Measurements from ENCODE around the gene RNF8.
"Not testable (repeated sequence)": the region's sequence is repeated elsewhere in the genome, so short reads cannot be mapped to it uniquely, and the experiment has no call there.

The RNF8 gene, protein sequence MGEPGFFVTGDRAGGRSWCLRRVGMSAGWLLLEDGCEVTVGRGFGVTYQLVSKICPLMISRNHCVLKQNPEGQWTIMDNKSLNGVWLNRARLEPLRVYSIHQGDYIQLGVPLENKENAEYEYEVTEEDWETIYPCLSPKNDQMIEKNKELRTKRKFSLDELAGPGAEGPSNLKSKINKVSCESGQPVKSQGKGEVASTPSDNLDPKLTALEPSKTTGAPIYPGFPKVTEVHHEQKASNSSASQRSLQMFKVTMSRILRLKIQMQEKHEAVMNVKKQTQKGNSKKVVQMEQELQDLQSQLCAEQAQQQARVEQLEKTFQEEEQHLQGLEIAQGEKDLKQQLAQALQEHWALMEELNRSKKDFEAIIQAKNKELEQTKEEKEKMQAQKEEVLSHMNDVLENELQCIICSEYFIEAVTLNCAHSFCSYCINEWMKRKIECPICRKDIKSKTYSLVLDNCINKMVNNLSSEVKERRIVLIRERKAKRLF

DNA sequence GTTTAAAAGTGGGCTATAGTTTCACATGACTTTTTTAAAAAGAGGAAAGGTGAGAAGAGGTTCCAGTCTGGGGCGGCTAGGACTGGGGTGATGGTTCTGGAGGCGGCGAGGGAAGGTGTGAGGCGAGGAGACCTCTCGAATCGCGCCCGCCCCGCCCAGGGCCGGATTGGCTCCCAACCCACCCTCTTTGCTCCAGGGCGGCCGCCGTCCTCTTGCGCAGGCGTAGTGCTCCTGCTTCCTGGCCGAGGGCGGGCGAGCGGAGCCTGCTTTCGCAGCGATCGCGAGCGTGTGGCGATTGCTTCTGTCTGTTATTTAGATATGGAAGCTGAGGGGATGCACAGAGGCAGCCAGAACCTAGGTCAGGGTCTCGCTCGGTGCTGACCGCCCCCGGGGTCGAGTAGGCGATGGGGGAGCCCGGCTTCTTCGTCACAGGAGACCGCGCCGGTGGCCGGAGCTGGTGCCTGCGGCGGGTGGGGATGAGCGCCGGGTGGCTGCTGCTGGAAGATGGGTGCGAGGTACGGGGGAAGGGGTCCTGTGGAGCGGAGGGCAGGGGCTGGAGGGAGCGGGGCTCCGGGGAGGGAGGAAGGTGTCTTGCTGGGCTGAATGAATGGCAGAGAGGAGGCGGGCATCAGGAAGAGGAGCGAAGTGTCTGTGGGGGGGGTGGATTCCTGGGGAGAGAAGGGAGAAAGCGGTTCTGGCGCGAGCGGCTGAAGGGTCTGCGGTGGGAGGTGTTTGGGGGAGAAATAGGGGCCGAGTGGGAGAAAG is at the start of gene RNF8:
Gene RNF8, plus strand, starts transcription at position 223 of the 765 bp plus-strand sequence. Its CDS starts 182 bp downstream, at position 405.
- DNase-seq (ENCODE audit: low read depth in 3 of 3): peak; percentile 75 to 80 (median 75)

DNA sequence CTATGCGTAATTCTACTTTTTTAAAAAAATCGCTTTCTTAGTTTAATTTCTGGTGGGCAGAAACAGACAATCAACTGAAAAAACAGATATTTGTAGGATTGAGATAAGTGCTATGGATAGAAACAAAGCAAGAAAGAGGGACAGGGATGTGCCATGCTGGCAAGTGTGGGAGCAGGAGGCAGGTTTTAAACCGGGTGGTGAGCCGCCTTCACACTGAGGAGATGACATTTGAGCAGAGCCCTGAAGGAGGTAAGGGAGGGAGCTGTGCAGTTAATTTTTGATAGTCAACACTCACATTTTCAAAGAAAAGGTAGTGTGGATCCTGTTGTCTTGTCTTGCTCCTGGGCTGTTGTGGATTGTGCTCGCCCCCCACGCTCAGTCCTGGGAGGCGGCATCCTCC is 49.0 kb upstream of the RNF8 start:
- no peak for DNase-seq (ENCODE audit: low read depth in 3 of 3)

DNA sequence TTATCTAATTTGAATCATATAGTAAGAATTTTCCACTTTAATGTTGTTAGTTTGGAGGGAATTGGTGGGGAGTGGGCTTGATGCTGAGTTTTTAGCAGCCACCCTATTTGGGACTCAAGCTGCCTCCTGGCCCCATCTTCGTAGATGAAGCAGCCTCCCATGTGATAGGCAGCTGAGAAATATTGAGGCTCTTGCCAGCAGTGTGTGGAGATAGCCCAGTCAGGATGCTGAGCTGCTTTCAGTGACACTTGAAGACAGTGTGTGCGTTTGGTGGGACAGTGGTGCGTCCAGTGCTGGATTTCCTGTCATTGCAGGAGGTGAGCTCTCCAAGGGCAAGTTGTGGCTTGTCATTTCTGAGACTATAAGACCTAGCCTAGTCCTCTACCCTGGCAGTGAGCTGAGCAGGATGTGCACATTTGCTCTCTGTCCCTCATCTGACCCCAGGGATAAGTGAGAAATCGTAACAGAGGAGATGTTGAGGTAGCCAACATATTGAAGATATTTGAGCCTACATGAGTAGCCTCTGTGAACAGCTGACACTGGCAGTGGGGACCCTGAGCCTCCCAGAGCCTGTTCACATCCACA is 47.9 kb upstream of the RNF8 start:
- no peak for DNase-seq (ENCODE audit: low read depth in 3 of 3)

DNA sequence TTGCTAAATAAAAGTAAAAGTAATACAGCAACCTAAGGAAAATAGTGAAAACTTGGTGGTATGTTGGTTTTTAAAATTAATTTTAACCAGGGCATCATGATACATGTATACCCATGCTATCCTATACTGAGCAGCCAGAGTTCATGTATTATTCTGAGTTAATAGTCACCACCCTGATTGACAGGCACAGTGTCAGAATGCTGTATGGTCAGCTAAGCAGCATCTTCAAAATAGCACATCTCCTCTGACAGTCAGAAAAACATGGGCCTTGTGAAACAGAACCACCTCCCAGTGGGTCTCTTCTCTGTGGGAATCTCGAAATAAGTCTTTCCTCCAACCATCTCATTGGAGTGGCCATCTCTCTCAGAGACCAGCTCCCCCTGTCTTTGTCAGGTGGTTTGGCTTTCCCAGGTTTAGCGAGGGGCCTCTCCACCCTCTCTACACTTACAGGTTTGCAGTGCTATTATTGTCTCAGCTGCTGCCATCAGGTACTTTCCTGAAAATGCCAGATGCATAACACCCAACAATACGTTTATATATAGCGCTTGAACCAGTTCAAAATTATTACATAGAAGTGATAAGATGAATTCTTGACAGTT is 47.1 kb upstream of the RNF8 start:
- DNase-seq (ENCODE audit: low read depth in 3 of 3): no peak

DNA sequence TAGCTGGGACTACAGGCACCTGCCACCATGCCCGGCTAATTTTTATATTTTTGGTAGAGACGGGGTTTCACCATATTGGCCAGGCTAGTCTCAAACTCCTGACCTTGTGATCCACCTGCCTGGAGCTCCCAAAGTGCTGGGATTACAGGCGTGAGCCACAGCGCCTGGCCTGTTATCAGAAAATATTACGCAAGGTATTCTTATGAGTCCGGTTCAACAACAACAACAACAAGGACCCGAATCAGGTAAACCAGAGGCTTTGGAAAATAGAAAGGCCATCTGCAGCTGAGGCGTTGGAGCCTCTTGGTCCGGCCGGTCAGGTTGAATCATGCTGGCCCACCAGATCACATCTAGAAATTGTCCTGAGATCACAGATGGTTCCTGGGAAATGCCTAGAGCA is 46.3 kb upstream of the RNF8 start:
- DNase-seq (ENCODE audit: low read depth in 3 of 3): not testable (repeated sequence)

DNA sequence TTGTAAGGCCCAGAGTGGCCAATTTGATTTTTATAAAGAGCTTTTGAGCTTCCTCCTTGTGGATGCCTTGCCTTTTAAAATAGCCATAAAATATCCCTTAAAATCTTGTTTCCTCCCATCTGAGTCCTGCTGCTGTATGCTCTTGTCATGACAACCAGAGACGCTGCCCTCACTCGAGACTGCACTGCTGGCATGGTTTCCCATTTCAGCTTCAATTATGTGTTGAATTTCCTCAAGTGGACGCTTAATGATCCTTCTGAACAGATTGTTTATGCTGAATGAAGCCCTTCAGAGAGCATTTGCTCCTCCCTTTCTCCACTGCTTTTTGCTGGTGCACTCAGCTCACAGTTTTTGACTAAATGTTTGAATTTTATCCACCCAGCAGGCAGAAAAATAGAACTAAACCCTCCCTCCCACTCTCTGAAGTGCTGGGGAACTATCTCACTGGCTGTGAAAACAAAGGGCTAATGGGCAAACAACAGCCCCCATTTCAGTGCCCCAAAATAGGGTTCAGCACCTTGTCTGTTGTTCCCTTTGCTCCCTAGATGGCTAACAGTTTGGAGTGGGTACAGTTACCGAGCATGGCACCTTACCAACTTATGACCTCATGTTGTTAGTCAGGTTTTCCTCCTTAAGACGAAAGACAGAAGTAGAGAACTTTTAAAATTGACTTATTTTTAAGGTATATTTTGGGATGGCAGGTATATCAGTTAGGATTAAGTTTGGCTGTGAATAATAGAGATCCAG is 45.5 kb upstream of the RNF8 start:
- DNase-seq (ENCODE audit: low read depth in 3 of 3): no peak

DNA sequence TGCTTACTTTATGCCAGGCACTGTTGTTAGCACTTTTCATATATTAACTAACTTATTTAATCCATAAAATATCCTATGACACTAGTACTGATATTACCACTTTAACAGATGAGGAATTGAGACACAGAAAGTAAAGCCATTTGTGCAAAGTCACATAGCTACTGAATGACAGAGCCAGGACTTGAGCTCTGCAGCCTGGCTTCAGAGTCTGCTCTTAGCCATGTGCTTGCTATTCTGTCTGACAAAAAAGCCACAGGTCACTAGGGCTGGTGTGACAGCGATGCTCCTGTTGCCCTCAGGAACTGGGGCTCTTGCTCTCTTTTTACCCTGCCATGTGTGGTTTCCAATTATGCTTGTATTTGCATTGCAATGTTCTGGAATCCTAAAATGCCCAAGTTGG is 44.7 kb upstream of the RNF8 start:
- no peak for DNase-seq (ENCODE audit: low read depth in 3 of 3)

DNA sequence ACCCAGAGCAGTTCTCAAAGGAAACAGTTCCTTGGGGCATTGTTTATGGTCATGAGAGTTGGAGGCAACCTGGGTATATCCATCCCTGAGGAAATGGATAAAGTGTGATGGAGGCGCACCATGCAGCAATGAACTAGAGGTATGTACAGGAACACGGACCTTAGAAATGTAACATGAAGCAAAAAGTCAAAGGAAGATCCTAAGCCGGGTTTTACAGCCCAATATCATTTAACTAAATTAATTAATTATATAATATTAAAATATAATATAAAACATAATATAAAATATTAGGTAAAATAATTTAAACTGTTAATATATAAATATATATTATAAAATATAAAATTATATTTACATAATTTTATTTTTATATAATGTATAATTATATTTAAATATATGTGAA is 44.1 kb upstream of the RNF8 start:
- no peak for DNase-seq (ENCODE audit: low read depth in 3 of 3)

DNA sequence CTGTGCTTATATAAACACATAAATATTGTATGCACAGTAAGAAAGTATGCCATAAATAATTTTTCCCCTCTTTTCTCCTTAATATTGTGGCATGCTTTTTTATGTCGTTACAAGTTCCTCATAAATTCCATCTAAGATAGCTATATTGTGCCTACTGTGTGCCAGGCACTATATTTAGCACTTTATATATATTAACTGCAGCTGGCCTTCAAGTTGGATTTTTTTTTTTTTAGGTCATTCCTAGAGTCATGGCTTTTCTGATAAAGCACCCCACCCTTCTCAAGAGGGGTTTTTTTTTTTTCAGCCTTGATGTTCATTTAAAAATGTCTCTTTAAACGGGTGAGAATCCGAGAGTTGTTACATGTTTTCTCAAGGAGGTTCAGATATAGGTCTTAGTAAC is 42.8 kb upstream of the RNF8 start:
- DNase-seq (ENCODE audit: low read depth in 3 of 3): no peak

DNA sequence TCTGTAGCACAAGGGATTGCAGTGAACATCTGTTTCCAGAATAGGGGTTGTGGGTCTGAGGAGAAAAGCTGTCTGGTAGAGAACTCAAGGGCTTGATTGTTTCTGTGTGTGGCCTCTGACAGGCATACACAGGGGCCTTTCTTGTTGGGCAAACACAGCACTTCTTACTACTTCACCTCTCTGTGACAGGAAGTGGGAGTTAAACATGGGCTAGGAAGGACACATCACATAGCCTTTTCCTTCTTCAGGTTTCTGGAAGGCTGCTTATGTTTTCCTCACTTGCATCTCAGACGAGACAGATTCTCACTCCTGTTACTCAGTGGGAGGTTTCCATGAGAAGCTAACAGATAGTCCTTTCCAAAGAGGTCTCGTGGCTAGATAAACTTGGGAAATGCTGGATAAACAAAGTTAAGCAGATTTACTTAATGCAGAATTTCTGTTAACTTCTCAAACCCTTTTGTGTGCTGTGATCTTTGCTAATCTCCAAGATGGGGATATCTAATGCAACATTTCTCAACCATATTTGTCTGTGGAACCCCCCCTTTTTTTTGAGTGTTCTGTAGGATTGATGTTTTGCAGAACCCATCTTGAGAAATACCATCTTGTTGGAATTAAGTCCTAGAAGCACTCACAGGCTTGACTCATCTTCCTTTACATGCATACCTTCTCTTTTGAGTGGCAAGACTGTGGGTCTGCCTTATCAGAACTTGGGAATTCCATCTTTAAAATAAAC is 41.9 kb upstream of the RNF8 start:
- no peak for DNase-seq (ENCODE audit: low read depth in 3 of 3)

DNA sequence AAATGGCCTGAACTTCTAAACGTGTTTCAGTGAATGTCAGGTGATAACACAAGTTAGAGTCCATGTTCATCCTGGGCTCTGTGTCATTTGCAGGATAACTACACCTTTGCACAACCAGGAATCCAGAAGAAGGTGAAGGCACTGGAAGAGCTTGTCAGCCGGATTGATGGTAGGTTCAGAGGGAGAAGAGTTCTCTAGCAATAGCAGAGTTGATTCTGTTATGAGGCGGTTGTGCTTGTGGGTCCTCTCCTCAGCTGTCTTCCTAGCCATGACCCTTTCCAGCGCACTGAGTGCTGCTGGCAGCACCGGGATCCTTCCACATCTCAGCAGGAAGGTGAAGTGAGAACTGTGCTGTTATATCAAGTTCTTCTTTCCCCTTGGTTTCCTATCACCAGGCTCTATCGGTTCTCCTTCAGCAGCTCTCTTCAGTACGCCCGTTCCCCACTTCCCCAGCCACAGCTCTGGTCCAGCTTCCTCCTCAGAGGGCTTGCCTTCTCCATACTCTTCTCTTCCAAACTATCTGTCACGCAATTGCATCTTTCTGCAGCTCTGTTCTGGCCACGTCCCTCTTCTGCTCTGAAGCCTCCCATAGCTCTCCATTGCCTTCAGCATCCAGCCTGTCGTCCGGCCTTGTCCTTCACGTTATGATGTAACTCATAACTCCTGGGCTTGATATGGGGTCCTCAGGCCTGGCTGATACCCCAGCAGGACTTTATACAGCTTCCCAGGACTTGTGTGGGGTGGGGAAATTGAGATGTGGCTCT is 39.9 kb upstream of the RNF8 start:
- no peak for DNase-seq (ENCODE audit: low read depth in 3 of 3)

DNA sequence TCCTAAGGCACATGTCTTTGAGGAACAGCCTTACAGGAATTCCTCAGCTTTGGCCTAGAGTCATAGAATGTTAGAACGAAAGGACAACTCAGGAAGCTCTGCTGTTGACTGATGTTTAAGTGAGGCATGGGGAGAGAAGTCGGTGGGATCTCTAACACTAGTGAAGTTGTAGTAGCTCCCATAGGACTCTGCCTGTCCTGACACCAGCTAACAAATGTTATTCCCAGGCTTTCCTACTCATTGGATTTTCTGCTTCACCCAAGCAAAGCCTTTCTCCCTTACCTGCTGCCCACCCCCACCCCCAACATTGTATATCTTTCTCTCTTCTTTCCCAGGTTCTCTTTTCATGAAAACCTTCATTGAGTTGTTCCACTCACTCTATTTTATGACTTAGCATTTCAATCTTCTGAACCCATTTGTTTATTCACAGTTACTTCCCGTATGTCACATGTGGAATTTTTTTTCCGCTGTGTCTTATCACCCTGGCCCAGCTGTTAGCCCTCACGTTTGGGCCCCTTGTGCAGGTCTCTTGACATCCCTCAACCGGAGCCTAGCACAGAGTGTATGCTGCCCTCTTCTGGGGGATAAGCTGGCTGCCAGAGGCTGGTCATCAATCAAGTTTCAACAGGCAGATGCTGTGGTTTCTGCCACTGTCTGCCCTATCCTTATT is 39.2 kb upstream of the RNF8 start:
- DNase-seq (ENCODE audit: low read depth in 3 of 3): no peak

DNA sequence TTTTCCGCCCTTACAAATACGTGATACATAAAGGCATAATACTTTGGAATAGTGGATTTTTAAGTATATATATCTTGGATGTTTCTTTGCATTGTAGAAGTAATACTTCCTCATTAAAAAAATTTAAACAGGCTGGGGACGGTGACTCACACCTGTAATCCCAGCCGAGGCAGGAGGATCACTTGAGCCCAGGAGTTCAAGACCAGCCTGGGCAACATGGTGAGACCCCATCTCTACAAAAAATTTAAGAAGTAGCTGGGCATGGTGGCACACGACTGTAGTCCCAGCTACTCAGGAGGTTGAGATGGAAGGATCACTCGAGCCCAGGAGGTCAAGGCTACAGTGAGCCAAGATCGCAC is 38.6 kb upstream of the RNF8 start:
- DNase-seq (ENCODE audit: low read depth in 3 of 3): no peak

DNA sequence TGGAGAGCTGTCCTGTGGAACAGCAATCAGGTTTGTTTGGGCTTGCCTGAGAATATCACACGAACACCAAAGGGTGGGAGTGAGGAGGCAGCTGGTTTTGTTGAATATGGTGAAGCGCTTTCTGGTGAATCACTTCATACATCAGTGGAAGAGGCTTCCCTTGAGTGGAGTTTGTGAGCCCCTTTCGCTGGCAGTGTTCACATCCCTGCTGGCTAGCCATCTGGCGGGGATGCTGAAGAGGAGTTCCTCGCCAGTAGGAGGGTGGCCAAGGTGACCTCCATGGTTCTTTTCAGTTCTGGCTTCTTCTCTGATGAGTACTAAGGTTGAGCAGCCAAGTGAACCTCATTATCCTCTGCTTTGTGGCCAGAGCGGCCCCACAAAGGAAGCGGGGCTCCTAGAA is 37.7 kb upstream of the RNF8 start:
- DNase-seq (ENCODE audit: low read depth in 3 of 3): no peak

DNA sequence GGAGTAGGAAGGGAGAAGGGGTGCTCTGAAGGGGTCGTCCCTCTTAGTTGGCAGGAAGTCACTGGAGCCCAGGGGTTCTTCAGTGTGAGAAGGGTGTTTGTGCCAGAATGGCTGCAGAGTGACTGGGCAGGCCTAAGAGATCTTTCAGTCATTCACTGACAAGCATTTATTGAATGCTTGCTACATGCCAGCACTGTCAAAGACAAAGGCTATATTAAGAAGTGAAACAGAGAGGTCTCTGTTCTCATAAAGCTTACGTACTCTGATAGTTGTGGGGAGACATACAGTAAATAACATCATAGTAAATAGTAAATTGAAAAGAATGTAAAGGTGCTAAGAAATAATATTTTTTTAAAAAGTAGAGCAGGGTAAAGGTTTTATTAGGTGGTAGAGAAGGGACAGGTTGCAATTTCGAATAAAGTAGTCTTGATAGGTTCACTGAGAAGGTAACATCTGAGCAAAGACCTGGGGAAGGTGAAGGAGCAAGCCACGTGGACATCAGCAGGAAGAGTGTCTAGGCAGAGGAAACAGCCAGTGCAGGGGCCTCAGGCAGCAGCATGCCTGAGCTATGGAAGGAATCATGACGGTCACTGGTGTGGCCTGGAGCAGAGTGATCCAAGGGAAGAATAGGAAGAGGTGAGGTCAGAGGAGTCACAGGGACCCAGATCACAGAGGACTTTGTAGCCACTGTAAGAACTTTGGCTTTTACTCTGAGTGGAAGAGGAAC is 36.3 kb upstream of the RNF8 start:
- DNase-seq (ENCODE audit: low read depth in 3 of 3): no peak

DNA sequence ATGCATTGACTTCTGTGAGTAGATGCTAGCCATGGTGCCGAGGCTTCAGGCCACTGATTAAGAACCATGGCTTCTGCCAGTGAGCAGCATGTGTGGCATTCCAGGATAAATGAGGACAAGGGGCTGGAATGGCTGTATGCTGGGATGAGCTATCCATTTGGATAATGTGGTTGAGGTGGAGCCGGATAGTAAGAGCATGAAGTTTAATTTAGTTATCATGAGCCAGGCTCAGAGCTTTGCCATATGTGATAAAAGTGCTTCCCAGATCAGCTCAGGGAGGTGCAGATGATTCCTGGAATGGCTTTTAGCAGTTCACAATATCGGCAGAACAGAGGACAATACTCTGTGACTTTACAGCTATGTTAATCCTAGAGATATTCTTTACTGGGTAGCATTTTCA is 34.6 kb upstream of the RNF8 start:
- no peak for DNase-seq (ENCODE audit: low read depth in 3 of 3)

DNA sequence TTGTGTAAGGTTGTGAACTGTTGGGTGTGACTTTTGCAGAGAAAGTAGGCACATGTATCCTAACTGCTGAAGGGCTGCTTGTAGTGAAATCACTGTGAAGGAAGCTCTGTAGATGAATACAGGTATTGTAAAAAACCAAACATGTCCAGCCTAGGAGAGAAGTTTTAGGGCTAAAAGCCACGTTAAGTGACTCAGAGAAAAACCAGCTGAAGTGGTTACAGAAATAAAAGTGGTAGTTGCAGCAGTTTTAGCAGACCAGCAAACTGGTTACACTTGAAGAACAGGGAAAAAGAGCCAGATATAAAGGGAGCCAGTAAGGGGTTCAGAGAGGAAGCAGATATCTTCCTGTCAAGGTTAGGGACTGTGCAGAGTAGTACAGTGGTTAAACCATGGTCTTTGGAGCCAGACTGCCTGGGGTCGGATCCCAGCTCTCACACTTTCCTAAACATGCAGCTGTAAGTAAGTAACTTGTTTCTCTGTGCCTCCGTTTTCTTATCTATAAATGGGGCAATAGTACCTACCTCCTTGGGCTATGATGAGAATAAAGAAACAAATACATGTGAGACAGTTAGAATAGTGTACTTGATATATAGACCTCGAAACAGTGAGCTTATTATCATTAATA is 33.8 kb upstream of the RNF8 start:
- no peak for DNase-seq (ENCODE audit: low read depth in 3 of 3)

DNA sequence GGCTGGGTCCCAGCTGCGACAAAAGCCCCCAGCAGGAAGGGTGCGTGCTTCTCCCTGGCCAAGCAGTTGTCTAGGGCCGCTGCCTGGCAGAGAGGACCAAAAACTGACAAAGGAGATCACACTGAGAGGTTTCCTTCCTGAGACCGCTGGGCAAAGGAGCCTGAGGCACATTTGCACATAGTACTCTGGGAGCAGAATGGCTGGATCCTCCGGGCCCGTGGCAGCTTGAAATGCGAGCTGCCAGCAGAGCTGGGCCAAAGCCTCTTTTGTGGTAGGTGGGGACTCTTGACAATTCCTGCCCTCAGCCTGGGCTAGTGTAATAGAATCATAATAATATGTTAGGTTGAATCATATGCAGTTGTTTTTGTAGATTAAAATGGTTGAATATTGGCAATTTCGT is 33.1 kb upstream of the RNF8 start:
- DNase-seq (ENCODE audit: low read depth in 3 of 3): no peak

DNA sequence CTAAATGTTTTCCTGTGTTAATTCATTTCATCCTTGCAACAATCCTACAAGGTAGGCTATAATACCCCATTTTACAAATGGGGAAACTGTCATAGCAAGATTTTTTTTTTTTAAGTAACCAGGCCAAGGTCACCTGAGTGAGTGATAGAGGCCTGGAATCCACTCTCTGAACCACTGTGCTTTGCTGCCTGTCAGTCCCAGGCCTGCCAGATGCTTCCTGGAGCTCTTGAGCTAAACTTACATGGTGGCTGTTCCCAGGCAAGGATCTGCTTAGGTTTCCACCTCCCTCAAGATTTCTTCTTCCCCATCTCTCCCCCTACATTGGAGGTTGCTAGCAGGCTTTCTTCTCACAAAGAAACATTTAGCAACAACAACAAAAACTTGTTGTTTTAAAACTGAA is 32.7 kb upstream of the RNF8 start:
- no peak for DNase-seq (ENCODE audit: low read depth in 3 of 3)

All from stimulated activated CD4-positive, alpha-beta T cell treated with anti-CD3 and anti-CD28 coated beads, TNF-alpha, amount 100 ng/mL, for 4 hours (primary cell).